A204.1 (cell line): ENCODE results near the gene XRCC6.
"Not testable (repeated sequence)": the region's sequence is repeated elsewhere in the genome, so short reads cannot be mapped to it uniquely, and the experiment has no call there.

Experiments used
- FAIRE-seq: peaks from 2 replicates; lab custom pipeline; 2012; peaks lifted over from hg19 to GRCh38; lab: Jason Lieb, UNC

XRCC6 gene

GRCh38 chr22:41621099-41621910 is at the start of gene XRCC6:
Gene XRCC6 (plus strand): TSS chr22:41621295. CDS start chr22:41622005, 710 bp downstream.
- peak; percentile 96 for FAIRE-seq

- no peak for FAIRE-seq
Observed at GRCh38 chr22:41571786-41572185, 49.3 kb upstream of the XRCC6 start.

- not testable (repeated sequence) for FAIRE-seq
Observed at GRCh38 chr22:41572305-41572704, 48.8 kb upstream of the XRCC6 start.

GRCh38 chr22:41573677-41574076 is 47.4 kb upstream of the XRCC6 start:
- no peak for FAIRE-seq

- FAIRE-seq: no peak
Observed at GRCh38 chr22:41574847-41575381, 46.2 kb upstream of the XRCC6 start.

GRCh38 chr22:41575533-41575932 is 45.6 kb upstream of the XRCC6 start:
- FAIRE-seq: no peak

- FAIRE-seq: peak; percentile 19
Observed at GRCh38 chr22:41576877-41577276, 44.2 kb upstream of the XRCC6 start.

GRCh38 chr22:41578114-41578513 is 43.0 kb upstream of the XRCC6 start:
- no peak for FAIRE-seq

- no peak for FAIRE-seq
Observed at GRCh38 chr22:41578818-41579217, 42.3 kb upstream of the XRCC6 start.

- FAIRE-seq: no peak
Observed at GRCh38 chr22:41579297-41579996, 41.6 kb upstream of the XRCC6 start.

GRCh38 chr22:41579997-41580355 is 41.1 kb upstream of the XRCC6 start:
- FAIRE-seq: no peak

- no peak for FAIRE-seq
Observed at GRCh38 chr22:41582694-41583093, 38.4 kb upstream of the XRCC6 start.

GRCh38 chr22:41584881-41585280 is 36.2 kb upstream of the XRCC6 start:
- no peak for FAIRE-seq

GRCh38 chr22:41585898-41586297 is 35.2 kb upstream of the XRCC6 start:
- FAIRE-seq: no peak

- FAIRE-seq: no peak
Observed at GRCh38 chr22:41587347-41587723, 33.8 kb upstream of the XRCC6 start.

- FAIRE-seq: peak; percentile 98
Observed at GRCh38 chr22:41589391-41590241, 31.5 kb upstream of the XRCC6 start, which contains the start of gene PMM1. Gene PMM1 (minus strand): TSS chr22:41589840. CDS start chr22:41589805, 35 bp downstream.

GRCh38 chr22:41593336-41593960 is 27.6 kb upstream of the XRCC6 start:
- FAIRE-seq: not testable (repeated sequence)

- no peak for FAIRE-seq
Observed at GRCh38 chr22:41595703-41596102, 25.4 kb upstream of the XRCC6 start.

GRCh38 chr22:41596776-41597634 is 24.1 kb upstream of the XRCC6 start:
- no peak for FAIRE-seq

- FAIRE-seq: no peak
Observed at GRCh38 chr22:41597635-41597953, 23.5 kb upstream of the XRCC6 start.

- FAIRE-seq: no peak
Observed at GRCh38 chr22:41598081-41598480, 23.0 kb upstream of the XRCC6 start.
